Frontal cortex (tissue), 4 donors: Measurements from ENCODE around the gene COMT. TPM values are rescaled to one million over a fixed set of nuclear protein-coding genes. Genes with fewer than 3 reads are reported as not detected.
A peak's percentile ranks its signal among the peaks of the same experiment; 100 is the strongest.

Source experiments
- DNase-seq, 2 donors: peaks; one replicate each; pipeline ENCODE4 v3.0.0; 2012; ENCODE audit warnings: low spot score in 2 of 2
- FAIRE-seq: peaks from 2 replicates; lab custom pipeline; 2012; peaks lifted over from hg19 to GRCh38; lab: Jason Lieb, UNC
- total RNA-seq: library from RNA; depleted of rRNA; stranded (reverse); fragments of >200 nt; gene quantifications from one replicate; pipeline ENCODE4 v1.2.3, GENCODE V29; 2014
- donor health status: control.
- donor health status: control.
- donor health status: control.

COMT gene
- total RNA-seq = 26.5 TPM

DNA sequence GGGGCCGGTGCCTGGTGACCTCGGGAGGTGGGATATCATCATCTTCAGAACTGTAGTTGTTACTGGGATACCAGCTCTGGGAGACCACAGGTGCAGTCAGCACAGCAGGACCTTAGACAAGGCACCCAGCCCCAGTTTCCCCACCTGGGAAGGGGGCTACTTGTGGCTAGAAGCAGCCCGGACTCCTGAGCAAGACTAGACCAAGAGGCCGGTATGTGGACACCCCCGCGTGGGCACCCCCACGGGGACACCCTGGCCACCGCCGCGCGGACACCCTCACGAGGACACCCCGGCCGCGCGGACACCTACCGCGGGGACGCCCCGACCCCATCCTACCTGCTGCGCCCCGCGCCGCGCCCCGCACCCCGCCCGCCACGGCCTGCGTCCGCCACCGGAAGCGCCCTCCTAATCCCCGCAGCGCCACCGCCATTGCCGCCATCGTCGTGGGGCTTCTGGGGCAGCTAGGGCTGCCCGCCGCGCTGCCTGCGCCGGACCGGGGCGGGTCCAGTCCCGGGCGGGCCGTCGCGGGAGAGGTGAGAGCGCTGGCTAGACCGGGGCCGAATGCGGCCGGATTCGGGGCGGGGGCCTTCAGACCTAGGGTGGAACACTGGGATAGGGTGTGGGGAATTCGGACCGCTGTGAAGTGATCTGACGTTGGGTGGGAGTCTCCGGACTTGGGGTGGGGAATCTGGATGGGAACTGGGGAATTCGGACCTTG is at the start of gene COMT, which contains the start of gene TXNRD2:
TSS of gene COMT (plus strand) at position 408 of the 718 bp plus-strand sequence. CDS start 20,755 bp downstream, outside the sequence.
TSS of gene TXNRD2 (minus strand) at position 454 of the 718 bp plus-strand sequence. CDS start at position 439, 15 bp downstream.
- FAIRE-seq (no peak), DNase-seq (peak; percentile 79 to 80)

DNA sequence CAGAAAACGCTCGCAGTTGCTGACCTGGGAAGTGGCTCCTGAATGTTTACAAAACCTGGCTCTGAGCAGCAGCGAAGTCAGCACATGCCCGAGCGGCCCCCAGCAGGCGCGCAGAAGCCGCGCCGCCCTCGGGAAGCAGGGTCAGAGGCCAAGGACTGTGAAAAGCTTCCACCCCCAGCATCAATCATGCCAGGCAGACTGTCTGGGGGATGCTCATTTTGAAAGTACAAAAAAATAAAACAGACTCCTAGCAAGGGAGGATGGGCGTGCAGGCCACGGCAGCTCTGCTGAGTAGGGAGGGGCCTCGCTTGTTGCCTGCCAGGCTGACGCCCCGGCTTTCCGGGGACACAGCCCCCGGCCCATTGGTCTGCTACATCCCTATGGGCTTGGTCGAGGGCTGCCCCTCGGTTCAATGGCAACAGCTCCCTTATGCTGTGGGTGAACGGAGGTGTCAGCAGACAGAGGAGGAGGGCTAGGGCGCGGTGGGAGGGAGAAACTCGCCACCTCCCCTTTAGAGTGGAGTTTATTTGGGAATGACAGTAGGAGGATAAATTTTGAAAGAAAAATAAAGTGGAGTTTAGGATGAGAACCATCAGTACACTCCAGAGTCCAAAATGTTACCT is 49.2 kb upstream of the COMT start:
- DNase-seq (no peak), FAIRE-seq (no peak)

DNA sequence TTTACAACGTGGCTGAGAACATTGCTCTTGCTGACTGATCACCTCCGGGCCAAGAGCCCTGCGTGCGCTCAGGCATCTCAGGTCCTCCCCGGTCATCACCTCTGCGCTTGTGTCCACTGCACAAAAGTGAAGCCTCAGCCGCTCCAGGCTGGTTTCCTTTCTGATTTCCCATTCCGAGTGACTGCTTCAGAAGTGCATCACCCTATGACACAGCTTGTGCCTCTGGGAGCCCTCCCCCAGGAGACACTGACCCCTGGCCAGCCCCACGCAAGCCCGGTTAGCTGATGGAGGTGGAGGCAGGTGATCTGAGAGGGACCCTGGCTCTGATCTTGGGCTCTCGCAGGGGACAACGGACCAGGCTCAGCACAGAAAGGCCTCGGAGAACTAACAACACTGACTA is 48.6 kb upstream of the COMT start:
- FAIRE-seq (no peak), DNase-seq (no peak)

DNA sequence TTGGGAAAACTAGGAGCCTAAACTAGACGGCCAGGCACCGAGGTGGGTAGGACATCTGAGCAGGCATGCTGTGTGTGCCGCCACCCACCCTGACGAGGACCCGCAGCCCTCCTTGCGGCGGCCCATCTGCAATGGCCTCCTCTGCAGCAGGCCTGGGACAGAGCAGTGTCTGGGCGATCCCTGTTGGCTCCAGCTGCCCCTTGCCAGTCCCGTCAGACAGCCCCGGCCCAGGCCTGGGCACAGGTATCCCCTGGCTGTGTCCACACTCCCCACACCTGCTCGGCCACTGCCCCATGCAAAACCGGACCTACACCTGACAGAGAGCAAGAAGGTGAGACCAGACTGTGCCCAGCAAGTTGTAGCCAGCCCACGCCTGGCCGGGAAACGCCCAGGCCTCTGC is 48.2 kb upstream of the COMT start:
- no peak for FAIRE-seq
- no peak for DNase-seq

DNA sequence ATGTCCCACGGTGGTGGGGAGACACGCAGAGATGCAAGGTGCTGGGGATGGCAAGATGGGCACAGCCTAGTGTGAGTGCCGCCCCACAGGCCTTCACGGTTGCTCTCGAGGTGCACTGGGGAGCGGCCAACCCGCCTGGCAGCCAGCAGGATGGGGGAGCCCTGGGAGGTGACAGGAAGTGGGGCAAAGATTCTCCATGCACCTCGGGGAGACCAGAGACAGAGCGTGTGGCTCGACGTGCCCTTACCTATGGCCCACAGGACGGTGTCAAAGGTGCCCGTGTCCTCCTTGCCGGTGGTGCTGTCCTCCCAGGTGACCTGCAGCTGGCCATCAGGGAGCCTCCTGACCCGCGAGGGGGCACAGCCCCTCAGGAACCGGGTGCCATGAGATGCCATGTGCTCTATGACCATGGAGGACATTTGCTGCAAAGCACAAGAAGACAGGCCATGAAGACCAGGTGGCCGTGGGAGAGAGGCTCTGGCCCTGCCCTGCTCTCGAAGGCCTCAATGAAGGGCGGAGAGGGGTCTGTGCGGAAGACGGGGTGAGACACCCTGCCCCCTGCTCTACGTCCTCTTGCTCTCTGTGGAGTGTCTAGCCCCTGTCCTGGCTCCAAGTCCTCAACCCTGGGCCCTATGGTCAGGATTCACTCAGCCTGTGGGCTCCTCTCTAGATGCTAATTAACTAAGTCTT is 46.3 kb upstream of the COMT start:
- FAIRE-seq = no peak
- DNase-seq = no peak

DNA sequence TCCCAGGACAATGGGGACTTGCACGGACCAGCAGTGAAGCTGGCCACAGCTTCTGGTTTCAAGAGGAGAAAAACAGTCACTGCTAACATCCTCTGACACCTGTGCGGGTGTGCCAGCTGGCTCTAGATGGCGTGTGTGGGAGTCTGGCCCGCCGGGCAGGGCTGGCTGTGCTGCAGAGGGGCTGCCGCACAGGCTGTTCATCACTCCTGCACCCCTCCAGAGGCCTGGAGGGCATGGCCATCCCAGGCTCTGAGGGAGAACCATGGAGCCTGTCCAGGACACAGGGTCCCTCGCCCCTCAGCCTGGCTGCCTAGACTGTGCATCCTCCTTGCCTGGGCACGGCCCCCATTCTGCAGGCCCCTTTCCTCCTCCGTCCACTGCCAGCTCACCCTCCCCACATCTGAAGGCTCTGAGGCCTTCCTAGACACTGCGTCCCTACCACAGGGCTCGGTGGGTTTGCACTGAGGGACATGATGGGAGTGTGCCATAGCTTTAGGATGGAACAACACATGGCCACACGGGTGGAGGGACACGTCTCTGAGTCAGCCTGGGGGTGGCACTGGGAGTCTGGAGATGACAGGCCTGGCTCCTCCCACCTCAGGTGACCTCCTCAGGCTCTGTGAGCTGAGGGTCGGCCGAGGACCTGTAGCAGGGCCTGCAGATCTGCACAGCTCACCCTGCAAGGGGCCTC is 44.8 kb upstream of the COMT start:
- no peak for FAIRE-seq
- DNase-seq = peak in 1 of 2 donors; percentile 51

DNA sequence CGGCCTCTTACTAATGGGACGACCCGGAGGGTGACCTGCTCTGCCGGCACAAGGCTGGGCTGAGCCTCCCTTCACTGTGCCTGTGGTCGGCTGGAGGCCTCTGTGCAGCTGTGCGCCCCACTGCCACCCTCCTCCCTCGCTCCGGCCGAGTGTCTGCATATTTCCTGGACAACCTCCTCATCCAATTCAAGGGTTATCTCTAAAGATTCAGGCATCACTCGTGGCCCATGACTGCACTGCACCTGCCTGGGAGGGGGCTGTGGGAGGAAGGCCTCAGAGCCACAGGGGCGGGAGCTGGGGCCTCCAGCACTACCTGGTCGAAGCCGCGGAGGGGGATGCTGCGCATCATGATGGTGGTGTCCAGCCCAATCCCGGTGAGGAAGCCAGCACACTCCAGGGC is 43.8 kb upstream of the COMT start:
- FAIRE-seq = no peak
- DNase-seq = no peak

DNA sequence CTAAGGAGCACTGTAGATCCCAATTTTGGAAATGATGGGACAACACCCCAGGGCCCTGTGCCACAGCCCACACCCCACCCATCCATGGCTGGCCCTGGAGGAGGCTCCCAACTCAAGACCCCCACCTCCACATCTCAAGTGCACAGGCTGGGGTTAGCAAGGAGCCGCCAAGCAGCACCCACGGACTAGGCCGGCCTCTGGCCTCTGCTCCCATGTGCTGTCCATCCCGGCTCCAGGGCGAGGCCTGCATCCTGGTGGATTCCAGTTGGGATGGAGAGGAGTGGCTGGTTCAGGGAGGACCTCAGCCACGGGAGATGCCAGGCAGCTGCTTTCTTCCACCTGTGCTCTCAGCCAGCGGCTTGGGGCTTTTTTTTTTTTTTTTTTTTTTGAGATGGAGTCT is 43.4 kb upstream of the COMT start:
- FAIRE-seq (no peak), DNase-seq (no peak)

DNA sequence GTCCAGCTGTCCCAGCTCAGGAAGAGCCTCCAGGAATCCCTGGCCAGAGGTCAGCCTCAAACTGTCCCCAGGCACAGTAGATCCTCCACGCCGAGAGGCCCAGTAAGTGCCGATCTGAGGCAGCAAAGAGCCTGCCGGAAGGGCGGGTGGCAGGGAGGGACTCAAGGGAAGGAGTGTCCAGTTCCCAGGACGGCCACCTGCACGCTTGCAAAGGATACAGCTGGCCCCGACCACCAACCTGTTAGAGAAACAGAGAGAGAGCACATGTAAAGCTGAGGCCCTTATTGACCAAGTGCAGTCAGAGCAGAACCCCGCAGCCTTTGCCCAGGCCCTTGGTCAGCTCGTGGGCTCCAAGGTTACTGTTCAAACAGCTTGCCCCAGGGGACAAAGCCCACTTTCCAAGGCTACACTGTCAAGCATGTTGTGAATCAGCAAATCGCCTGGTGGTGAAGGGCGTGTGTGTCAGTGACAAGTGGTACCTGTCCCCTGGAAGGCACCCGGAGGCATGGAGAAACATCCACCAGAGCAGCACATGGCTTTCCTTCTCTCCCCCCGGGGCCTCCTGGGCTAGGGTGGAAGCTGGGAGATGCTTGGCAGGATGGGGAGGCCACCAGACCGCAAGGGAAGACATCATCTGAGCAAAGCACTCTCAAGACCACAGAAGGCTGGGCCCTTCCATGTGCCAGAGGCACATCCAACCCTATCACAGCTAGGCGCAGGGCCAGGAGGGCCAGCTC is 42.6 kb upstream of the COMT start:
- no peak for DNase-seq
- no peak for FAIRE-seq

DNA sequence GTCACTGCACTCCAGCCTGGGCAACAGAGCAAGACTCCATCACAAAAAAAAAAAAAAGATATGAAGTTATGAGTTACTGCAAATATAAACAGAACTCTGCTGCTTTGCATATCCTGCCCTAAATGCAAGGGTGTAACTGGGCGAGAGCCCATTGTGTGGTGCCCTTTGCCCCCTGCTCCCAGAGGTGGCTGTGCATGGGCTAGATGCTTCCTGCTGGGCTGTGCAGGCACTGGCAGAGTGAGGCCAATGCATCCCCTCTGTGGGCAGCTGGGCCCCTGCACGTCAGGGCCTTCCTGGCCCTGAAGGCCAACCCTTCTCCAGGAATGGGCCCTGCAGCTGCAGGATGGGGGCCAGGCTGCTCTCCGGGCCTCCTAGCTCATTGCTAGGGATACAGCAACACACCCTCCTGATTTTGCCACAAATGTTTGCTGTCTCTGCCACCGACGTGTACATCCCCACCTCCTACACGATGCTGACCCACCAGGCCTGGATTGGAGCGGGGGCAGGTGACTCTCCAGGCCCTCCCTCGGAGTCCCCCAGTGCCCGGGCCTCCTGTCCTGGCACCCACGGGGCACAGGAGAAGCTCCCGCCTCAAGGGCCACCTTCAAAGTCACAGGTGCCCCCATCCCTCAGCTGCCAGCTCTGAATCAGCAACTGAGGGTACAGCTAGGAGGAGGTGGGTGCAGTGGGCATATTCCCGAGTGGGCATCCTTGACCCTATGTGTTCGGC is 40.7 kb upstream of the COMT start:
- DNase-seq (no peak), FAIRE-seq (no peak)

DNA sequence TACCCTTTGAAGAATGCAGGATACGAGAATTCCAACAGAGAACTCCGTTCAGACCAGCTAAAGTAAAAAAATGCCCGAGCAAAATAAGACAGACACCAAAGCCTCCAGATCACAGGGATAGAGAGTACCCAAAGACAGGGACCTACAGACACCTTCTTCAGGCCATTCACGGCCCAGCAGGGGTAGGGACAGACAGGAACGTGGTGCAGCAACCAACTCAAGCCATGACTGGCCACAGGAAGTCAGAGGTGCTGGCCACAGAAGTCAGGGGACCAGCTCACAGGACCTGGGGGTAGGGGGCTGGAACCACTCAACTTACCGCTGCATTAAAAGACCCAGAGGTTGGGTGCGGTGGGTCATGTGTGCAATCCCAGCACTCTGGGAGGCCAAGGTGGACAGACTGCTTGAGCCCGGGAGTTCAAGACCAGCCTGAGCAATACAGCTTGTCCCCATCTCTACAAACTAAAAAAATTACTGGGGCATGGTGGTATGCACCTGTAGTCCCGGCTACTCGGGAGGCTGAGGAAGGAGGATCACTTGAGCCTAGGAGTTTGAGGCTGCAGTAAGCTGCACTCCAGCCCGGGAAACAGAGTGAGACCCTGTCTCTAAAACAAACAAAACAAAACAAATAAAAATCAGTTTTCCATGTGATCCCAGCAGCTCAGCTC is 39.9 kb upstream of the COMT start:
- no peak for FAIRE-seq
- DNase-seq = no peak

DNA sequence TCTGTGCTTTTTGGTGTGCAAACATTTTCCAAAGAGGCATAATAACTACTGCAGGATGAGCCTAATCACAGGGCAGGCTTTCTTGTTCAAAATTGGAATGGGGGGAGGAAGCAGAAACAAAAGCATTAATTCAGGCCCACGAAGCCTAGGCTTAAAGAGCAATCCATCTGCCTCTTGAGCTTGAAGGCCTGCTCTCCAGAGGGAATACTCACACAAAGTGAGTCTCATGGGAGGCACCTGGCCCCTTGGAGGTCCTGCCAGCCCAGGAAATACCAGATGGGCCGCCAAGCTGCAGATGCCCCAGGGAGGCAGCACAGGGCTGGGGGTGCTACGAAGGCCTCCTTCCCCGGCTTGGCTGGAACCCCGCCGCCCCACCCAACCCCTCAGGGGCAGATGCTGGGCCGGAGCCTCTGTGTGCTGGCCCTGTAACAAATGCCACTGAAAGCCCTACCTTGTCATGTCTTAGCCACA is 39.3 kb upstream of the COMT start:
- FAIRE-seq = no peak

DNA sequence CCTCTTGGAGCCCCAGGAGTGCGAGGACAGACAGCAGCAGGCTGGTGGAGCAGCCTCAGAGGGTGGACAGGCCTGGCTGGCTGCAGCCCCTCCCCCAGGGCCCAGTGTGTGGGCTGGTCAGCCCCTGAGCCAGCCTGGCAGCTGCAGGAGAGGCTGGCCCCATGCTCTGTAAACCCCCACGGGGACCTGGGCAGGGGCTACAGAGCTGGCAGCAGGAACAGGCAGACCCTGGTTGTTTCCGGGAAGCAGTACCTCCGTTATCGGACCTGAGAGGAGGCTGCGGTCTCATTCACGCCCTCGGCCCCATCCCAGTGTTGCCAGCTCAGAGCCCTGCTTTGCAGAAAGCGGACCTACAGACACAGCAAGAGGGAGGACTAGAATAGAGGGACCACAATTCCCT is 38.5 kb upstream of the COMT start:
- no peak for DNase-seq
- no peak for FAIRE-seq

More for the DNA sequence above, 39.3 kb upstream of the COMT start:
- no peak for DNase-seq

DNA sequence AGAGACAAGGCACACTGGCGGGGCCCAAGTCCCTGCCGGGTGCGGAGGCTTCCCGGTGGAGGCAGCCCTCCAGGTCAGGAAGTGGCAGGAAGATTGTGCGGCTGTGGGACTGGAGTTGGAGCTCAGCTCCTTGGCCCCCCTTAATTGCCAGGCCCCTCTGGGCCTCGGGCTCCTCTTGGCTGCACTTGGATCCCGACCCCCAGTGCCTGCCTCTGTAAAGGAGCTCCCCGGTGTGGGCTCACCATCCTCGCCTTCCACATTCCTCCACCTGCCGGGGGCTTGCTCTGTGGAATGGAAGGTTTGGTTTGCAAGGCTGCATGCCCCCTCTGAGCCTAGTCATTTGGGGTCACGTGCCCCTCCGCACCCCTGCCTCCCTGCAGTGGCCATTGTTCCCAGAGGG is 38.1 kb upstream of the COMT start:
- DNase-seq (no peak), FAIRE-seq (no peak)

DNA sequence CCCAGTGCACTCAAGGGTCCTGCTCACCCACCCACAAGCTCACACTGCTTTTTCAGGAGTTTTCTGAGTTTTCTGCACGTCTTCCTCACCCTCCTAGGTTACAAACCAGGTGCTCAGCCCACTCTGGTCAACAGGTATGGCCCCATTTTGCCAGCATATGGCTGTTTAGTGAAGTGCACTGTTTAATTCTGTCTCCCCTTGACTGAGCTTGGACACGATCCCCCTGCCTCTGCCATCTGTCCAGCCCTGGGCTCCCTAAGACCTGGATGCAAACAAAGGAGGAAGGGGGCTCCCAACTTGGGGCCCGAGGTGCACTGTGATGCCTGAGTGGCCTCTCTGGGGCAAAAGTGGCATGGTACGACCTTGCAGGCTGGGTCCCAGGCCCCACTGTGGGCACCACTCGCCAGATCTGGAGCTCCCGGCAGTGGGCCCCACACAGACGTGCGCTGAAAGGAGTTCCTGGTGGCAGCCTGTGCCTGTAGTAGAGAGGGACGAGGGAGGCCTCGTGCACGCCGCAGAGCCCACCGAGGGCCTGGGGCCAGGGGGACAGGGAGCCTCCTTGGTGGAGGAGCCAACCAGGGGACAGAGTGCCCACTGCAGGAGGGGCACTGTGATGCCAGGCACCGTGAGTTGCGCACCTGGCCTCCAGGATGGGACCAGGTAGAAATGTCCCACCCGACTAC is 37.3 kb upstream of the COMT start:
- DNase-seq (no peak), FAIRE-seq (no peak)

DNA sequence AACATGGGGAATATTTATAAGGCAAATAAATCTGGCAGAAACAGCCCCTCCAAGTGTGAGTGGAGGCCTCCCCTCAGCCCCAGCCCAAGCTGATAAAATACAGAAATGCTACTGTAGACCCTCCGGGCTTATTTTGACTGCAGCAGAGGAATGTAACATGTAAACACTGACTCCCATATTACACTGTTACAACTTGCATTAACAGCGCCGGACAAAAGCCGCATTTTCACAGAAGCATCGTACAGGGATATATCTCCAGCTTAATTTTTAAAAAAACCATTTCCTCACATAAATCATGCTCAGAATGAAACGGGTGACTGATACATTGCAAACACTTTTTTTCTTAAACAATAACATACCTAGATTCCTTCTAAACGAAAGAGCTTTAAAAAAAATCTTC is 36.6 kb upstream of the COMT start:
- no peak for DNase-seq
- FAIRE-seq = no peak

DNA sequence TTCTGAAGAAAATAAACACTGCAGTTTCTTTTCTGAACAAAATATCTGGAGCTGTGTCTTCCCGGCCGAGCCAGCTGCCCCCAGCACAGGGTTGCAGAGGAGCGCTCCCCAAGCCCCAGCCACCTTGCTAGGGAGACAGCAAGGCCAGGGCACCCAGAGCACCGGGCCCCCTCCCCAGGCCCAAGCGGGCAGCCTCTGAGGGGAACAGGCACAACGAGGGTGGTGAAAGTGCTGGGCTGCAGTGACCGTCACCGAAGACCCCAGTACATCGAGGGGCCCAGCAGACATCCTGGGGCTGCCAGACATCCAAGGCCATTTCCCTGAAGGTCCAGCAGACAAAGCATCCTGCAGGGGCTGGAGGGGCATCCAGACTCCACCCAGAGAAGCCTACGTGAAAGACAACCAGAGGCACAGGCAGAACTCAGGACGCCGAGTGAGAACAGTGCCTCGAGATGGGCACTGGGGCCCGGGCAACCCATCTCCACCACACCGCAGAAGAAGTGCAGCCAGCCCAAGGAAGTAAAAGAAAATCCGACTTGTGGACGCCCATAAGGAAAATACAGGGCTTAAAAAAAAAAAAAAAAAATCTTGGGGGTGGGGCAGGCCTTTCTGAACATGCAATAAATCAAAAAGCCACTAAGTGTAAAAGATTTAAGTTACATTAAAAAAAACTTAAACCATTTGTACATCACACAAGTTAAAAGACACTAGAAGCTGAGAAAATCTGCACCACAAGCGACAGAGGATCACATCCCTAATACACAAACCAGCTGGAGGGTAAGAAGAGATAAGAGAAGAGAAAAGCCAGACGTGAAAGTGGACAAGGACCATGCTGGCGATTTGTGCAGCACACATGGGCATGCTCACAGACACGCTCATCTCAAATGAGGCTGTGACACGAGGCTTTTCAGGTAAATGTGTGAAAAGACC is 36.0 kb upstream of the COMT start:
- FAIRE-seq = no peak
- DNase-seq = no peak
